GM21529 (cell line): ENCODE data around the gene IFNA2.
"Not testable (repeated sequence)": the region's sequence is repeated elsewhere in the genome, so short reads cannot be mapped to it uniquely, and the experiment has no call there.

Experiments used
- ATAC-seq: cut with Tn5 transposase; IDR thresholded peaks from one replicate; pipeline ENCODE4 v1.9.1; 2021; ENCODE audit not compliant: unreplicated experiment

IFNA2 gene

GRCh38 chr9:21383627-21384026 is 1.6 kb downstream of the IFNA2 start:
- ATAC-seq, result no peak

GRCh38 chr9:21381448-21382339 is 3.5 kb downstream of the IFNA2 start:
- peak; percentile 97 for ATAC-seq

- not testable (repeated sequence) for ATAC-seq
Observed at GRCh38 chr9:21371467-21371866, 13.7 kb downstream of the IFNA2 start.

GRCh38 chr9:21367957-21368356 is 17.2 kb downstream of the IFNA2 start, which contains the start of gene IFNA13:
Gene IFNA13, minus strand, starts transcription at chr9:21368057. Its CDS starts 47 bp downstream, at chr9:21368010.
- no peak for ATAC-seq

- peak; percentile 91 for ATAC-seq
Observed at GRCh38 chr9:21367169-21367568, 18.0 kb downstream of the IFNA2 start.

GRCh38 chr9:21362287-21362686 is 22.9 kb downstream of the IFNA2 start:
- ATAC-seq, result no peak

- peak; percentile 92 for ATAC-seq
Observed at GRCh38 chr9:21357479-21358460, 27.4 kb downstream of the IFNA2 start.

GRCh38 chr9:21350787-21351186 is 34.4 kb downstream of the IFNA2 start, which contains the start of gene IFNA6:
Gene IFNA6, minus strand, starts transcription at chr9:21350887. Its CDS starts 0 bp downstream, at chr9:21350887.
- ATAC-seq, result no peak

GRCh38 chr9:21348430-21348970 is 36.7 kb downstream of the IFNA2 start:
- ATAC-seq, result no peak

- ATAC-seq, result no peak
Observed at GRCh38 chr9:21340735-21341134, 44.5 kb downstream of the IFNA2 start.

GRCh38 chr9:21336457-21336856 is 48.7 kb downstream of the IFNA2 start:
- no peak for ATAC-seq

GRCh38 chr9:21334701-21335632 is 50.2 kb downstream of the IFNA2 start, which contains the start of gene KLHL9:
Gene KLHL9, minus strand, starts transcription at chr9:21335404. Its CDS starts 545 bp downstream, at chr9:21334859.
- peak; percentile 90 for ATAC-seq
